Uterus (tissue), 2 donors: Measurements from ENCODE around the gene GFRA4.

ENCODE experiments used
- POLR2A ChIP-seq, 2 donors: fragments of 450-650 bp; IDR thresholded peaks; one replicate each; pipeline ENCODE4 v1.6.1; 2016; ENCODE audit warnings: antibody characterized with exemption in 2 of 2, mild to moderate bottlenecking in 1 of 2, moderate library complexity in 1 of 2
- TF ChIP-seq, protein P1 (sequence below), 4 experiments: fragments of 200-600 bp in 2 of 4; fragments of 450-650 bp in 2 of 4; sonication (generic) in 2 of 4; IDR thresholded peaks; one replicate each; pipeline ENCODE4 v1.5.1; 2016 to 2019; ENCODE audit warnings: antibody characterized with exemption in 4 of 4, mild to moderate bottlenecking in 2 of 4, moderate library complexity in 1 of 4

DNA sequence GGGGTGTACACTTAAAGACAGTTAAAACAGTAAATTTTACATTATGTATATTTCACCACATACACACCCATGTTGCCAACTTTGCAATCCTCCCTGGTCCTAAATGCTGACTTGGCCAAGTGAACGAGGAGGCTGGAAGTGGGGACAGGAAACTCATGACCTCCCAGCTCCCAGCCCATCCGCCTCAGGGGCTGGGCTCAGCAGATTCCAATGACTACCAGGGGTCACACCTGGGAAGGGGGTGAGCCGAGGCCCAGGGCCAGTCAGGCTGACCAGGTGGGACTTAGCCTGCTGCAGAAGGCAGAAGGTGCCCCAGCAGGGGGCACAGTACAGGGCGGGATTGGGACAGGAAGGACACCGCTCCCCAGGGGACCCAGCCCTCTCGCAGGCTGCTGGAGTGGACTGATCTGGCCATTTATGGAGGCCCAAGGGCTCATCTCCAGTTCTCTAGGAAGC is 46.8 kb upstream of the GFRA4 start:
- TF ChIP-seq, protein P1, sequence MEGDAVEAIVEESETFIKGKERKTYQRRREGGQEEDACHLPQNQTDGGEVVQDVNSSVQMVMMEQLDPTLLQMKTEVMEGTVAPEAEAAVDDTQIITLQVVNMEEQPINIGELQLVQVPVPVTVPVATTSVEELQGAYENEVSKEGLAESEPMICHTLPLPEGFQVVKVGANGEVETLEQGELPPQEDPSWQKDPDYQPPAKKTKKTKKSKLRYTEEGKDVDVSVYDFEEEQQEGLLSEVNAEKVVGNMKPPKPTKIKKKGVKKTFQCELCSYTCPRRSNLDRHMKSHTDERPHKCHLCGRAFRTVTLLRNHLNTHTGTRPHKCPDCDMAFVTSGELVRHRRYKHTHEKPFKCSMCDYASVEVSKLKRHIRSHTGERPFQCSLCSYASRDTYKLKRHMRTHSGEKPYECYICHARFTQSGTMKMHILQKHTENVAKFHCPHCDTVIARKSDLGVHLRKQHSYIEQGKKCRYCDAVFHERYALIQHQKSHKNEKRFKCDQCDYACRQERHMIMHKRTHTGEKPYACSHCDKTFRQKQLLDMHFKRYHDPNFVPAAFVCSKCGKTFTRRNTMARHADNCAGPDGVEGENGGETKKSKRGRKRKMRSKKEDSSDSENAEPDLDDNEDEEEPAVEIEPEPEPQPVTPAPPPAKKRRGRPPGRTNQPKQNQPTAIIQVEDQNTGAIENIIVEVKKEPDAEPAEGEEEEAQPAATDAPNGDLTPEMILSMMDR (IDR thresholded peaks at IDR 0.05): no peak
- TF ChIP-seq POLR2A (IDR thresholded peaks at IDR 0.05): no peak
